Lung (tissue), 12 donors: ENCODE measurements around the gene PCSK5. TPM values are rescaled to one million over a fixed set of nuclear protein-coding genes. Genes with fewer than 3 reads are reported as not detected.
"Not testable (repeated sequence)": the region's sequence is repeated elsewhere in the genome, so short reads cannot be mapped to it uniquely, and the experiment has no call there.

ENCODE experiments used
- ATAC-seq: fragments of 200-7000 bp; cut with Tn5 transposase; one replicate; pipeline ENCODE4 v1.9.1; 2020; ENCODE audit warnings: moderate number of reproducible peaks; ENCODE audit not compliant: insufficient read depth, low FRiP score
- DNase-seq, 3 donors: peaks; one replicate each; pipeline ENCODE4 v3.0.0-alpha.2; 2013 to 2017
- H3K27ac ChIP-seq, 2 donors: one replicate each; pipeline ENCODE4 v1.5.1; 2013; ENCODE audit warnings: mild to moderate bottlenecking in 2 of 2, moderate library complexity in 2 of 2, control low read depth in 1 of 2, inconsistent platforms in 1 of 2, low read depth in 1 of 2, low read length in 1 of 2
- H3K27me3 ChIP-seq, 3 donors: one replicate each; pipeline ENCODE4 v1.5.1; 2013; ENCODE audit warnings: low read length in 2 of 3; ENCODE audit not compliant: control insufficient read depth in 3 of 3, insufficient read depth in 3 of 3
- H3K36me3 ChIP-seq, 4 donors: one replicate each; pipeline ENCODE4 v1.5.1; 2013; ENCODE audit warnings: low read length in 4 of 4, mild to moderate bottlenecking in 1 of 4, moderate library complexity in 1 of 4; ENCODE audit not compliant: control insufficient read depth in 4 of 4, insufficient read depth in 4 of 4
- H3K4me1 ChIP-seq, 5 donors: one replicate each; pipeline ENCODE4 v1.5.1; 2013; ENCODE audit warnings: low read length in 5 of 5, mild to moderate bottlenecking in 2 of 5, moderate library complexity in 1 of 5; ENCODE audit not compliant: control insufficient read depth in 5 of 5, insufficient read depth in 5 of 5
- H3K4me3 ChIP-seq: one replicate; pipeline ENCODE4 v1.5.1; 2013; ENCODE audit warnings: mild to moderate bottlenecking, control low read depth, moderate library complexity
- H3K9ac ChIP-seq, 2 donors: one replicate each; pipeline ENCODE4 v1.5.1; 2013; ENCODE audit warnings: low read length in 2 of 2, control low read depth in 1 of 2; ENCODE audit not compliant: insufficient read depth in 1 of 2
- H3K9me3 ChIP-seq, 4 donors: one replicate each; pipeline ENCODE4 v1.5.1; 2013; ENCODE audit warnings: low read length in 3 of 4, mild to moderate bottlenecking in 1 of 4, moderate library complexity in 1 of 4; ENCODE audit not compliant: control insufficient read depth in 4 of 4, insufficient read depth in 3 of 4
- WGBS, 2 donors: extraction: QIAGEN DNeasy Blood & Tissue Kit; methylation state at CpG; one replicate each; pipeline ENCODE4 v1.1.7; 2013; 5-methylcytosine and 5-hydroxymethylcytosine counted together
- polyA plus RNA-seq, 2 donors: library from polyadenylated mRNA; stranded (reverse); fragments of 200-250 nt; gene quantifications; one replicate each; pipeline ENCODE4 v1.2.1, GENCODE V29; 2013
- total RNA-seq, 2 donors: library from RNA; depleted of rRNA in 1 of 2; stranded (reverse); fragments of >200 nt in 1 of 2; gene quantifications; one replicate each; pipeline ENCODE4 v1.2.1, GENCODE V29; 2014 to 2021
- TF ChIP-seq, protein P1 (sequence below): IDR thresholded peaks from 2 replicates; pipeline ENCODE4 v1.5.1; 2012; ENCODE audit warnings: mild to moderate bottlenecking; ENCODE audit errors: control extremely low read depth, extremely low read depth
- donor health status: control.
- donor health status: control.
- donor health status: Bipolar disorder and iron deficiency.
- donor health status: healthy.
- donor health status: DM: yes; HTN: yes; CAD: no.

PCSK5 gene
- total and polyA plus RNA-seq, 4 donors = 1.9 to 28.2 (median 13.6) TPM

DNA sequence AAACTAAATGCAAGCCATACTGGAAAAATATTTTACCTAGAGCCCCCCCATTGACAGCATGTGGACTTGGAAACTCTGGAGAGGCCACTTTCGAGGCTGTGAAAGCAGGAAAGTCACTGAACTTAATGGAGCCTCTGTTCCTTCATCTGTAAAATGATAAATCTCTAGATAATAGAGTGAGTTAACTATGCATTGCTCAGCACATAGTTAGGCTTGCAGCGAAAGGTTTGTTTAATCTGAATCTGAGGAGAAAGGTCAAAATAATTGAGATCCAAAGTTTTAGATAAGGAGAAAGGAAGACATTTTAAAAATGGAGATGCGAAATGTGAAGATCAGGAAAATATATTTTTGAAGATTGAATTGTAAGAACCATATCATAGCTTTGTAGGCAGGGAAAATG, 4.6 kb downstream of the PCSK5 start:
- Histone ChIP-seq H3K9ac (no peak overlapping the region), H3K9me3 (no peaks in the 10 kb centered on the region), H3K27ac (no peak overlapping the region), H3K4me3 (no peak overlapping the region), H3K4me1 (peaks cover 0 to 18% (median 5%) of the 10 kb centered on the region in 5 donors), H3K36me3 (no peaks in the 10 kb centered on the region), H3K27me3 (peaks cover 0 to 6% (median 0%) of the 10 kb centered on the region in 3 donors)
- WGBS, 2 donors = 90 to 92% methylated on average over 3 of the region's 3 CpGs
- TF ChIP-seq, protein P1, sequence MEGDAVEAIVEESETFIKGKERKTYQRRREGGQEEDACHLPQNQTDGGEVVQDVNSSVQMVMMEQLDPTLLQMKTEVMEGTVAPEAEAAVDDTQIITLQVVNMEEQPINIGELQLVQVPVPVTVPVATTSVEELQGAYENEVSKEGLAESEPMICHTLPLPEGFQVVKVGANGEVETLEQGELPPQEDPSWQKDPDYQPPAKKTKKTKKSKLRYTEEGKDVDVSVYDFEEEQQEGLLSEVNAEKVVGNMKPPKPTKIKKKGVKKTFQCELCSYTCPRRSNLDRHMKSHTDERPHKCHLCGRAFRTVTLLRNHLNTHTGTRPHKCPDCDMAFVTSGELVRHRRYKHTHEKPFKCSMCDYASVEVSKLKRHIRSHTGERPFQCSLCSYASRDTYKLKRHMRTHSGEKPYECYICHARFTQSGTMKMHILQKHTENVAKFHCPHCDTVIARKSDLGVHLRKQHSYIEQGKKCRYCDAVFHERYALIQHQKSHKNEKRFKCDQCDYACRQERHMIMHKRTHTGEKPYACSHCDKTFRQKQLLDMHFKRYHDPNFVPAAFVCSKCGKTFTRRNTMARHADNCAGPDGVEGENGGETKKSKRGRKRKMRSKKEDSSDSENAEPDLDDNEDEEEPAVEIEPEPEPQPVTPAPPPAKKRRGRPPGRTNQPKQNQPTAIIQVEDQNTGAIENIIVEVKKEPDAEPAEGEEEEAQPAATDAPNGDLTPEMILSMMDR = no peak
- ATAC-seq = no peak
- no peak for DNase-seq

DNA sequence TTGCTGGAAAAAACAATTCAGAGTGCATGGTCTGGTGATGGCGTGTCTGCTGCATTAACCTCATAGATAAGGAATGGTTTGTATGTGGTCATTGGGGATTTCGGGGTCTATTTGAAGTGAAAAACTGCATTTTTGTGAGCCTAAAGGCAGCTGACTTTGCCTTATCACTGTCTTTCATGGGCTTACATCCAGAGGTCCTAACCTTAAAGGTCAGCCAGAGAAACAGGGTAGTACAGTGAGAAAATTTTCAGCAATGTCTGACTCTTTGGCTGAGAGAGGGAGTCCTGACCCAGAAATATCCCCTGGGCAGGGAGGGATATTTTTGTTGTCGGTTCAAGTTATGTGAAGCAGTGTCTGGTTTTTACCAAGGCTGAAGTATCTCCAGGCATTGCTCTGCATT, 5.7 kb downstream of the PCSK5 start:
- Histone ChIP-seq H3K4me1 (peaks cover 0 to 18% (median 5%) of the 10 kb centered on the region in 5 donors), H3K9ac (no peak overlapping the region), H3K27ac (no peak overlapping the region), H3K4me3 (no peak overlapping the region), H3K9me3 (no peaks in the 10 kb centered on the region), H3K27me3 (peaks cover 0 to 6% (median 0%) of the 10 kb centered on the region in 3 donors), H3K36me3 (no peaks in the 10 kb centered on the region)
- no peak for ATAC-seq
- peak in 1 of 3 donors; percentile 11 for DNase-seq
- TF ChIP-seq, protein P1 = no peak
- 78 to 88% methylated on average over 3 of the region's 3 CpGs for WGBS, 2 donors

DNA sequence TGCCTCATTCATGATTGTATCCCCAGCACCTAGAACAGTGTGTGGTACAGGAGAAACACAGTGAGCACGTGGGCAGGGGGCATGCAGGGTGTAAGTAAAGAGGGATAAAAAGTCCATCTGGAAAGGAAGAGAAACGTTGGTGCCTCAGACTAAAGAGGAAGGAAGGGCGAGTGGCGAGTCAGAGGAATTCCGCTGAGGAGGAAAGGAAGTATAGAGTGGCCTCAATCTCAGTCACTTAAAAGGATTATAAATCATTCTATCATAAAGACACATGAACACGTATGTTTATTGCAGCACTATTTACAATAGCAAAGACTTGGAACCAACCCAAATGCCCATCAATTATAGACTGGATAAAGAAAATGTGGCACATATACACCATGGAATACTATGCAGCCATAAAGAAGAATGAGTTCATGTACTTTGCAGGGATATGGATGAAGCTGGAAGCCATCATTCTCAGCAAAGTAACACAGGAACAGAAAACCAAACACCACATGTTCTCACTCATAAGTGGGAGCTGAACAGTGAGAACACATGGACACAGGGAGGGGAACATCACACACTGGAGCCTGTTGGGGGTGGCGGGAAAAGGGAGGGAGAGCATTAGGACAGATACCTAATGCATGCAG, 10.5 kb downstream of the PCSK5 start:
- 41 to 57% methylated on average over 7 of the region's 7 CpGs for WGBS, 2 donors
- DNase-seq = not testable (repeated sequence)

DNA sequence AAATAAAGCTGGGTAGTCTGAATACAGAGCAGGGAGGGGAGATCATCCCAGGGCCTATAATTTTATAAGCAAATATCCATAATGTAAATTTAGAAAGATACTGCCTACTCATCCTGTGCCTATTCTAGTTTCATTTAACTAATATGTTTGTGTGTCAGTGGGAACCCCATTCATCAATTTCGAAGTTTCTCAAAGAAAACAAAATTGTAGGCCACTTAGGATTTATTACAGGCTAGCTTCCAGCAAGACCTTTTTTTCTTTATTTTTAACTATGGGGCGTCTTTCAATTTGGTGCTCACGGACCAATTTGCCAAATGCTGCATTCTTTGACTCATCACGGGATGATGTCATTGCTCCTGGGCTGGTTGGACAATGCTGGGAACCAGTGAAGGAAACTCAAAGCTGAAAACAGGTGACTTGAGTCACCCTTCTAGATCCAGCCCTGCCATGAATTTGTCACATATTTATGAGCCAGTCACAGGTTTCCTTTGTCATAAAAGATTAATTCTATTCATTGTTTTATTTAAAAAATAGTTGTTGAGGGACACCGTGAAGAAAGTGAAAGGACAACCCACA, 13.4 kb downstream of the PCSK5 start:
- no peaks in the 10 kb centered on the region for H3K36me3 ChIP-seq
- DNase-seq (no peak), ATAC-seq (no peak)
- TF ChIP-seq, protein P1 = no peak
- no peak overlapping the region for H3K4me3 ChIP-seq
- H3K9ac ChIP-seq = no peak overlapping the region
- WGBS, 2 donors = 79 to 88% methylated on average over 5 of the region's 5 CpGs
- no peaks in the 10 kb centered on the region for H3K27me3 ChIP-seq
- no peak overlapping the region for H3K27ac ChIP-seq
- H3K4me1 ChIP-seq = no peaks in the 10 kb centered on the region
- H3K9me3 ChIP-seq = no peaks in the 10 kb centered on the region

More for the DNA sequence above, 10.5 kb downstream of the PCSK5 start:
- not testable (repeated sequence) for H3K4me1 ChIP-seq, H3K4me3 ChIP-seq, ATAC-seq, H3K27ac ChIP-seq, H3K27me3 ChIP-seq, H3K9me3 ChIP-seq, H3K36me3 ChIP-seq, H3K9ac ChIP-seq
